Cerebellar cortex (tissue), 1 donor: ENCODE measurements around the gene EDIL3.
"Not testable (repeated sequence)": the region's sequence is repeated elsewhere in the genome, so short reads cannot be mapped to it uniquely, and the experiment has no call there.

Experiments
- DNase-seq: peaks from one replicate; pipeline ENCODE4 v3.0.0-alpha.2; 2015; ENCODE audit warnings: low spot score

EDIL3 gene

GRCh38 chr5:84168841-84169240, 215.8 kb downstream of the EDIL3 start:
- no peak for DNase-seq

GRCh38 chr5:84163671-84164070, 221.0 kb downstream of the EDIL3 start:
- DNase-seq: no peak

GRCh38 chr5:84162695-84163094, 222.0 kb downstream of the EDIL3 start:
- no peak for DNase-seq

GRCh38 chr5:84160650-84161049, 224.0 kb downstream of the EDIL3 start:
- not testable (repeated sequence) for DNase-seq

GRCh38 chr5:84149094-84149493, 235.6 kb downstream of the EDIL3 start:
- no peak for DNase-seq

GRCh38 chr5:84148651-84149050, 236.0 kb downstream of the EDIL3 start:
- DNase-seq: no peak

- DNase-seq: no peak
These were observed 247.1 kb downstream of the EDIL3 start for GRCh38 chr5:84137541-84137940.

- no peak for DNase-seq
These were observed 253.3 kb downstream of the EDIL3 start for GRCh38 chr5:84131372-84131771.

GRCh38 chr5:84130006-84130580, 254.6 kb downstream of the EDIL3 start:
- DNase-seq: no peak

- DNase-seq: no peak
These were observed 259.5 kb downstream of the EDIL3 start for GRCh38 chr5:84125216-84125615.

- no peak for DNase-seq
These were observed 265.4 kb downstream of the EDIL3 start for GRCh38 chr5:84119252-84119651.

- no peak for DNase-seq
These were observed 266.1 kb downstream of the EDIL3 start for GRCh38 chr5:84118551-84118950.

- no peak for DNase-seq
These were observed 269.0 kb downstream of the EDIL3 start for GRCh38 chr5:84115727-84116126.

GRCh38 chr5:84113246-84114105, 271.2 kb downstream of the EDIL3 start:
- DNase-seq: peak; percentile 50

- DNase-seq: no peak
These were observed 291.9 kb downstream of the EDIL3 start for GRCh38 chr5:84092738-84093137.

- no peak for DNase-seq
These were observed 293.4 kb downstream of the EDIL3 start for GRCh38 chr5:84091127-84091799.

GRCh38 chr5:84088996-84089395, 295.7 kb downstream of the EDIL3 start:
- DNase-seq: peak; percentile 16

GRCh38 chr5:84086511-84086910, 298.2 kb downstream of the EDIL3 start:
- no peak for DNase-seq

- no peak for DNase-seq
These were observed 299.2 kb downstream of the EDIL3 start for GRCh38 chr5:84085387-84086041.

- no peak for DNase-seq
These were observed 303.8 kb downstream of the EDIL3 start for GRCh38 chr5:84080908-84081307.

GRCh38 chr5:84072339-84072738, 312.3 kb downstream of the EDIL3 start:
- no peak for DNase-seq

GRCh38 chr5:84069608-84070179, 315.0 kb downstream of the EDIL3 start:
- no peak for DNase-seq
